ENCODE data around the gene FXYD1.
A peak's percentile ranks its signal among the peaks of the same experiment; 100 is the strongest.

The FXYD1 gene

GRCh38 chr19:35108730-35109129 lies 29.9 kb upstream of the FXYD1 start:
- DNase-seq, result no peak

GRCh38 chr19:35109395-35110112 lies 29.1 kb upstream of the FXYD1 start:
- no peak for DNase-seq

- no peak for DNase-seq
Observed at GRCh38 chr19:35110974-35111373, 27.6 kb upstream of the FXYD1 start.

GRCh38 chr19:35112995-35113688 lies 25.5 kb upstream of the FXYD1 start:
- no peak for DNase-seq

- DNase-seq, result peak; percentile 44
Observed at GRCh38 chr19:35114353-35115176, 24.1 kb upstream of the FXYD1 start.

- no peak for DNase-seq
Observed at GRCh38 chr19:35115177-35115951, 23.3 kb upstream of the FXYD1 start, which contains the start of gene FXYD3. FXYD3 (plus strand) TSS chr19:35115823; CDS start chr19:35119377, 3,554 bp downstream.

- no peak for DNase-seq
Observed at GRCh38 chr19:35116072-35116801, 22.4 kb upstream of the FXYD1 start.

- no peak for DNase-seq
Observed at GRCh38 chr19:35117116-35117515, 21.5 kb upstream of the FXYD1 start.

GRCh38 chr19:35117799-35118198 lies 20.8 kb upstream of the FXYD1 start:
- DNase-seq, result no peak

- DNase-seq, result no peak
Observed at GRCh38 chr19:35118268-35119020, 20.2 kb upstream of the FXYD1 start.

GRCh38 chr19:35119091-35119490 lies 19.5 kb upstream of the FXYD1 start:
- DNase-seq, result no peak

GRCh38 chr19:35119578-35120155 lies 19.0 kb upstream of the FXYD1 start:
- no peak for DNase-seq

GRCh38 chr19:35120492-35120891 lies 18.1 kb upstream of the FXYD1 start:
- no peak for DNase-seq

- no peak for DNase-seq
Observed at GRCh38 chr19:35120898-35121297, 17.7 kb upstream of the FXYD1 start.

GRCh38 chr19:35122687-35123551 lies 15.7 kb upstream of the FXYD1 start:
- DNase-seq, result no peak

- no peak for DNase-seq
Observed at GRCh38 chr19:35123573-35123972, 15.1 kb upstream of the FXYD1 start.

GRCh38 chr19:35124098-35125060 lies 14.2 kb upstream of the FXYD1 start:
- DNase-seq, result peak; percentile 74

- DNase-seq, result no peak
Observed at GRCh38 chr19:35125270-35125717, 13.3 kb upstream of the FXYD1 start.

Data from effector CD4-positive, alpha-beta T cell (primary cell).